ENCODE data around the gene LPAR2. TPM values are rescaled to one million over a fixed set of nuclear protein-coding genes. Genes with fewer than 3 reads are reported as not detected.

LPAR2 gene
- total RNA-seq, 1 donor from 2014 or later, result 170 TPM

- no peaks in the 10 kb centered on the region for H3K36me3 Mint-ChIP-seq (ENCODE audit: insufficient read depth)
- H3K4me3 Mint-ChIP-seq (ENCODE audit: low read depth), result no peak overlapping the region
- H3K4me1 Mint-ChIP-seq (ENCODE audit: low read depth), result peaks cover 6% of the 10 kb centered on the region
- no peaks in the 10 kb centered on the region for H3K27me3 Mint-ChIP-seq
- H3K9me3 Mint-ChIP-seq (ENCODE audit: low read depth), result no peaks in the 10 kb centered on the region
- no peak for TF ChIP-seq CTCF (IDR thresholded peaks at IDR 0.05; ENCODE audit: unreplicated experiment)
- no peak overlapping the region for H3K27ac Mint-ChIP-seq
- no peak for DNase-seq (ENCODE audit: low spot score, unreplicated experiment)
These were observed 30.2 kb downstream of the LPAR2 start for GRCh38 chr19:19597809-19598306.

- Mint-ChIP-seq H3K9me3 (ENCODE audit: low read depth) (no peaks in the 10 kb centered on the region), H3K27ac (peak overlapping the region; percentile 49), H3K36me3 (ENCODE audit: insufficient read depth) (no peaks in the 10 kb centered on the region), H3K4me1 (ENCODE audit: low read depth) (peaks cover 10% of the 10 kb centered on the region), H3K4me3 (ENCODE audit: low read depth) (no peak overlapping the region), H3K27me3 (no peaks in the 10 kb centered on the region)
- no peak for DNase-seq (ENCODE audit: low spot score, unreplicated experiment)
- no peak for TF ChIP-seq CTCF (IDR thresholded peaks at IDR 0.05; ENCODE audit: unreplicated experiment)
These were observed 32.8 kb downstream of the LPAR2 start for GRCh38 chr19:19595171-19595701.

GRCh38 chr19:19594381-19594780 is 33.6 kb downstream of the LPAR2 start:
- H3K36me3 Mint-ChIP-seq (ENCODE audit: insufficient read depth), result no peaks in the 10 kb centered on the region
- TF ChIP-seq CTCF (IDR thresholded peaks at IDR 0.05; ENCODE audit: unreplicated experiment), result no peak
- H3K4me1 Mint-ChIP-seq (ENCODE audit: low read depth), result peaks cover 10% of the 10 kb centered on the region
- no peak overlapping the region for H3K27ac Mint-ChIP-seq
- no peak for DNase-seq (ENCODE audit: low spot score, unreplicated experiment)
- no peaks in the 10 kb centered on the region for H3K9me3 Mint-ChIP-seq (ENCODE audit: low read depth)
- no peak overlapping the region for H3K4me3 Mint-ChIP-seq (ENCODE audit: low read depth)
- no peaks in the 10 kb centered on the region for H3K27me3 Mint-ChIP-seq

- no peak overlapping the region for H3K27ac Mint-ChIP-seq
- no peaks in the 10 kb centered on the region for H3K27me3 Mint-ChIP-seq
- no peaks in the 10 kb centered on the region for H3K36me3 Mint-ChIP-seq (ENCODE audit: insufficient read depth)
- DNase-seq (ENCODE audit: low spot score, unreplicated experiment), result no peak
- peaks cover 10% of the 10 kb centered on the region for H3K4me1 Mint-ChIP-seq (ENCODE audit: low read depth)
- no peak overlapping the region for H3K4me3 Mint-ChIP-seq (ENCODE audit: low read depth)
- no peak for TF ChIP-seq CTCF (IDR thresholded peaks at IDR 0.05; ENCODE audit: unreplicated experiment)
- no peaks in the 10 kb centered on the region for H3K9me3 Mint-ChIP-seq (ENCODE audit: low read depth)
These were observed 35.3 kb downstream of the LPAR2 start for GRCh38 chr19:19592690-19593089.

GRCh38 chr19:19591133-19591825 is 36.7 kb downstream of the LPAR2 start:
- no peaks in the 10 kb centered on the region for H3K27me3 Mint-ChIP-seq
- H3K9me3 Mint-ChIP-seq (ENCODE audit: low read depth), result no peaks in the 10 kb centered on the region
- H3K4me1 Mint-ChIP-seq (ENCODE audit: low read depth), result peaks cover 10% of the 10 kb centered on the region
- no peak for DNase-seq (ENCODE audit: low spot score, unreplicated experiment)
- H3K36me3 Mint-ChIP-seq (ENCODE audit: insufficient read depth), result no peaks in the 10 kb centered on the region
- no peak for TF ChIP-seq CTCF (IDR thresholded peaks at IDR 0.05; ENCODE audit: unreplicated experiment)
- H3K4me3 Mint-ChIP-seq (ENCODE audit: low read depth), result no peak overlapping the region
- H3K27ac Mint-ChIP-seq, result no peak overlapping the region
